ENCODE data around the gene SIPA1L3.
A peak's percentile ranks its signal among the peaks of the same experiment; 100 is the strongest.
"Not testable (repeated sequence)": the region's sequence is repeated elsewhere in the genome, so short reads cannot be mapped to it uniquely, and the experiment has no call there.

Gene SIPA1L3

GRCh38 chr19:38227287-38228004 is 320.4 kb downstream of the SIPA1L3 start:
- ChIA-PET CTCF (interaction anchor here (0.6 to 1.0 kb wide), 2 partner anchors 17 to 85 kb away, joined by 3 read pairs; no protein-coding TSS in a partner anchor), POLR2A (ENCODE audit: low non-redundant PET) (no interaction called here)
- H3K27ac ChIP-seq = peak overlapping the region; percentile 72
- TF ChIP-seq, protein P1, sequence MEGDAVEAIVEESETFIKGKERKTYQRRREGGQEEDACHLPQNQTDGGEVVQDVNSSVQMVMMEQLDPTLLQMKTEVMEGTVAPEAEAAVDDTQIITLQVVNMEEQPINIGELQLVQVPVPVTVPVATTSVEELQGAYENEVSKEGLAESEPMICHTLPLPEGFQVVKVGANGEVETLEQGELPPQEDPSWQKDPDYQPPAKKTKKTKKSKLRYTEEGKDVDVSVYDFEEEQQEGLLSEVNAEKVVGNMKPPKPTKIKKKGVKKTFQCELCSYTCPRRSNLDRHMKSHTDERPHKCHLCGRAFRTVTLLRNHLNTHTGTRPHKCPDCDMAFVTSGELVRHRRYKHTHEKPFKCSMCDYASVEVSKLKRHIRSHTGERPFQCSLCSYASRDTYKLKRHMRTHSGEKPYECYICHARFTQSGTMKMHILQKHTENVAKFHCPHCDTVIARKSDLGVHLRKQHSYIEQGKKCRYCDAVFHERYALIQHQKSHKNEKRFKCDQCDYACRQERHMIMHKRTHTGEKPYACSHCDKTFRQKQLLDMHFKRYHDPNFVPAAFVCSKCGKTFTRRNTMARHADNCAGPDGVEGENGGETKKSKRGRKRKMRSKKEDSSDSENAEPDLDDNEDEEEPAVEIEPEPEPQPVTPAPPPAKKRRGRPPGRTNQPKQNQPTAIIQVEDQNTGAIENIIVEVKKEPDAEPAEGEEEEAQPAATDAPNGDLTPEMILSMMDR (conservative IDR thresholded peaks at IDR 0.05; ENCODE audit: low read depth) = no peak
- DNase-seq (ENCODE audit: low spot score) = no peak

- ChIA-PET CTCF (interaction anchor here (0.6 to 1.0 kb wide), 2 partner anchors 16 to 86 kb away, joined by 3 read pairs; no protein-coding TSS in a partner anchor), POLR2A (ENCODE audit: low non-redundant PET) (no interaction called here)
- no peak for DNase-seq (ENCODE audit: low spot score)
- TF ChIP-seq, protein P1 (conservative IDR thresholded peaks at IDR 0.05; ENCODE audit: low read depth) = no peak
- peak overlapping the region; percentile 72 for H3K27ac ChIP-seq
Measured at GRCh38 chr19:38228005-38228377, 321.0 kb downstream of the SIPA1L3 start.

DNA sequence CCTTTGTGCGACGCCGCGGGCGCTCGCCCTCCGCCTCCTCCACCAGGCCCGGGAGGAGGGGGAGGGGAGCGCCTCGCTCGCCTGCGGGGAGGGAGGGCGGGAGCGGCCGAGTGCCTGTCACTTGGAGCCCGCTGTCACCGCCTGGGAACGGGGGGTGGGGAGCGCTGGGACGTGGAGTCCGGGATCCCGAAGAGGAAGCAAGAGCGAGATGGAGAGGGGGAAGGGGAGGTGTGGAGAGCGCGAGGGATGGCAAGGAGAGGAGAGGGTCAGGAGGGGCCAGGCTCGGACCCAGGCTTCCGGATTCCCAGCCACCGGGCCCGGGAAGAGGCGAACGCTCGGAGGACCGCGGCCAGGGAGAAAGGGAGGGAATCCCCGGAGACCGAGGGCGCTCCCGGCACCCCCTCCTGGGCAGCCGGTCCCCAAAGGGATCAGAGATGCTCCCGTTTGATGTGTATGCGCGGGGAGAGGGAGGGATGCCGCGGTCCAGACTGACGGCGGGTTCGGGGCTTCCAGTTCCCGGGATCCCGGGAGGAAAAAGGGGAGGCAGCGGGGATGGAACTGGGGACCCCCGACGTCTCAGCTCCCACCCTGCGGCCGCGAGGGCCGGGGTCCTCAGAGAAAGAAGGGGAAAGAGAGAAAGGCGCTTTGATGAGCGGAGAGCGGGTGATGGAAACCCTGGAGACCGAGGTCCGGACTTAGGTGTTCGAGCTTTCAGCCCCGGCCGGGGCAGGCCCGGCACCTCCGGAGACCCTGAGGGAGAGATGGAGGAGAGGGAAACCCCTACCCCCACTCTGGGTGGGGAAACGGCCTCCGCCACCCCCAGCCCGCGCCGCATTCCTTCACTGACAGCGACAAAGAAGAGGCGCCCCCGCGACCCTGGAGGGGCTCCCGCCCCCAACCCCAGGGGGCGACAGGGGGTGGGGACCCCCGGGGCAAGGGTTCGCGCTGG is 321.8 kb downstream of the SIPA1L3 start:
- TF ChIP-seq, protein P1 (conservative IDR thresholded peaks at IDR 0.05; ENCODE audit: low read depth) = no peak
- DNase-seq (ENCODE audit: low spot score) = no peak
- CTCF ChIA-PET = interaction anchor here (0.7 to 1.0 kb wide), 3 partner anchors 15 to 87 kb away, joined by 3 to 4 read pairs (median 3); no protein-coding TSS in a partner anchor
- POLR2A ChIA-PET (ENCODE audit: low non-redundant PET) = no interaction called here
- H3K27ac ChIP-seq = peak overlapping the region; percentile 72

- DNase-seq (ENCODE audit: low spot score) = peak; percentile 91
- TF ChIP-seq, protein P1 (conservative IDR thresholded peaks at IDR 0.05; ENCODE audit: low read depth) = no peak
- POLR2A ChIA-PET (ENCODE audit: low non-redundant PET) = no interaction called here
- CTCF ChIA-PET = interaction anchor here (0.7 to 1.0 kb wide), 2 partner anchors 37 to 87 kb away, joined by 3 to 4 read pairs; no protein-coding TSS in a partner anchor
- peak overlapping the region; percentile 72; the same call in 1 of the 2 replicates for H3K27ac ChIP-seq
Measured at GRCh38 chr19:38229585-38230073, 322.6 kb downstream of the SIPA1L3 start.

DNA sequence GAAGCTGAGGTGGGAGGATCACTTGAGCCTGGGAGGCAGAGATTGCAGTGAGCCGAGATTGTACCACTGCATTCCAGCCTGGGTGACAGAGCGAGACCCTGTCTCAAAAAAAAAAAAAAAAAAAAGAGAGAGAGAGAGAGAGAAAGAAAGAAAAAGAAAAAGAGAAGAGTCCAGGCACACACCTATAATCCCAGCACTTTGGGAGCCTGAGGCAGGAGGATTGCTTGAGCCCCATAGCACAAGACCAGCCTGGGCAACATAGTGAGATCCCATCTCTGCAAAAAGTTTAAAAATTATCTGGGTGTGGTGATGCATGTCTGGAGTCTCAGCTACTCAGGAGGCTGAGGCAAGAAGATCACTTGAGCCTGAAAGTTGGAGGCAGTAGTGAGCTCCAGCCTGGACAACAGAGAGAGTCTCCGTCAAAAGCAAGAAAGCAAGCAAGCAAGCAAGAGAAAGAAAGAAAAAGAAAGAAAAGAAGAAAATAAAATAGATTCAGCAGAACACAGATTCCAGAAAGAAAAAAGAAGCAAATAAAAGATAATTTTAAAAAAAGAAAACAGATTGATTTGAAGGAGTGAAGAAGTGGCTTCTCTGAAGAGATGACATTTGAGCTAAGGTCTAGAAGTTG is 323.6 kb downstream of the SIPA1L3 start:
- DNase-seq (ENCODE audit: low spot score); POLR2A ChIA-PET (ENCODE audit: low non-redundant PET); CTCF ChIA-PET; H3K27ac ChIP-seq: not testable (repeated sequence)

- TF ChIP-seq, protein P1 (conservative IDR thresholded peaks at IDR 0.05; ENCODE audit: low read depth) = no peak
- ChIA-PET POLR2A (ENCODE audit: low non-redundant PET) (no interaction called here), CTCF (interaction anchor here (0.7 kb wide), 1 partner anchor 361 kb away, joined by 3 read pairs; no protein-coding TSS in a partner anchor)
Measured at GRCh38 chr19:38231918-38232317, 324.9 kb downstream of the SIPA1L3 start.

More at GRCh38 chr19:38231918-38232317, 324.9 kb downstream of the SIPA1L3 start:
- DNase-seq (ENCODE audit: low spot score) = no peak
- H3K27ac ChIP-seq = no peak overlapping the region

Measured in RWPE1 (cell line).